ENCODE measurements around the gene LIPG.

LIPG gene

DNA sequence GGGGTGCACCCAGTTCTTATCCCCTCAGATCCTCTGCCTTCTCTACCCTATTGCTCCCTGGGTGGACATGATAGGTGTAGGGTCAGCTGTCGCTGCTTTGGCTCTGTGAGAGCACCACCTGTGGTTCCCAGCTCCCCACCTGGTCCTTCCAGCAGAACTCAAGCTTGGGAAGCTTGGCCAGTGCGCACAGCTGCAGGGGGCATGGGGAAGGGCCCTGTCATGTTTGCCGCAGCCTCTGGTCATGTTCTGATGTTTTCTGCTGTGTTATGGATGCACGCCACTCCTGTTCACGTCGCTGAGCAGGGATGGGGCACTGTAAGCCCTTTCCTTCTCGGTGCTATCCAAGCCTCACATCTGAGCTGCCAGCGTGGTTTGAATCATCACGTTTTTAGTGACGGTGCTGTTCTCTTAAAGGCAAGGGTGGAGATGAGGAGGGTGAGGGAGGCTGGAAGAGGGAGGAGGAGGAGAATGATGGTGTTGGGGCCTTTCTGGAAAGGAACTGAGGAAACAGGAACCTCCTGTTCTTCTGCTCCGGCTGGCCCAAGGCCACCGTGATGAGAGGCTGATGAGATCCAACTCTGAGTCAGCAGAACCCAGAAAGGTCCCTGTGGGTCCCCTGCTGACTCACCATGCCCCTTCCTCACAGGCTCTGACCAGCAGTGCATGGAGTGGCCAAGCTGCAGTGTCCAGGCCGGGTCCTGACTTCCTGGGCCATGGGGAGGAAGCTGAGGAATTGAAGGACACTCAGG is 78.0 kb downstream of the LIPG start:
- DNase-seq = peak in 1 of 14 donors; percentile 18

DNA sequence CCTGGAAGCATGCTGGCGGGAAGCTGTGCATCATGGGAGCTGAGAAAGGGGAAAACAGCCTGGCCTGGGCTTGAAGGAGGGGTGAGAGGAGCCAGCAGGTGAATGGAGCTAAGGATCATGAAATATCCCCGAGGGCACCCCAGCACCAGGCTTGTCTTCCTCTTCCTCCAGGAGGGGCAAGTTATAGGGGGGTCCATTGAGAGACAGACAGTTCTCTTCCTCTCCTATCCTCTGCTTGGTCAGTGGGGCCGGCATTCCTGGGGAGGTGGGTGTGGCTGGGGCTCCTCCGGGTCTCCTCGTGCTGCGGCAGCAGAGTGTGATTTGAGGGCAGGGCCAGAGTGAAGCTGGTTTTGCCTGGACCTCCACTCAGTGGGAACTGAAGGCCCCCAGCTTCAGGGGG is 78.9 kb downstream of the LIPG start:
- DNase-seq = no peak

DNA sequence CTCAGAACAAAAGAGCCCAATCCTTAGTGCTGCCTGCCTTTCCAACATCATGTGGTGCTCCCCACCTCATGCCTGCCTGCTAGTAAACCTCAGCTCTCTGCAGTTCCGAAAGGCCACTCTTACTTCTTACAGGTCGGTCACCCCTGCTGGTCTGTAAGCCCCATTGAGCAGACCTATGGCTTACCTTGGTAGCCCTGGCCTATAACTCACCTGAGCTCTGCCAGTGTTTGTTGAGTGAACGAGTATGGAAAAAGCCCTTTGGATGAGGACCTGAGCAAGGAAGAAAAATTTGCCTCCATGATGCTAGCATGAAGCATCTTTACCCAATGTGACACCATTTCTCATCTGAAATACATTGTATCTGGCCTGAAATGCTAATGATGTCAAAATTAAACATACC is 83.3 kb downstream of the LIPG start:
- DNase-seq = no peak

DNA sequence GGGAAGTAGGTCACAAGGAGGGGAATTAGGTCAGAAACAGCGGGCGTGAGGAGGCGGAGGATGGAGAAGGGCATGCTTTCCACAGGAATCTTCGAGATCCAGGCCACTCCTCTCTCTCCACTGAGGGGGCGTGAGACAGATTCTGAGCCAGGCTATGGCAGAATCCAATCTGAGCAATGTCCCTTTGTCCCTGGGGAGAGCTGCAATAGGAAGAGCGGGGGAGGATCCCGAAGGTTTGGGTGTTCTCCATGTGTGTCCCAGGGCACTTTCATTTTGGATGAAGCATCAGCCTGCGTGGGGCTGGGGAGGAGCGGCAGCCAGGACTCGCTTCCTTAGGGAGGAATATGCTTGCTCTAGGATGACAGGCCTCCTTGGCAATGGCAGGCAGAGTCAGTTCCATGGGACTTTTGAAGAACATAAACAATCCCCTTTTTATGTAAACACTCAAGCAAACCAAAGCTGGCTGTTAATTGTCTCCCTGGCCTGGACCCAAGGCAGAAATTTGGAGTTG is 84.0 kb downstream of the LIPG start:
- DNase-seq = peak in 3 of 14 donors; percentile 12 to 30 (median 16)

GRCh38 chr18:49646873-49647272 is 85.0 kb downstream of the LIPG start:
- no peak for DNase-seq

DNA sequence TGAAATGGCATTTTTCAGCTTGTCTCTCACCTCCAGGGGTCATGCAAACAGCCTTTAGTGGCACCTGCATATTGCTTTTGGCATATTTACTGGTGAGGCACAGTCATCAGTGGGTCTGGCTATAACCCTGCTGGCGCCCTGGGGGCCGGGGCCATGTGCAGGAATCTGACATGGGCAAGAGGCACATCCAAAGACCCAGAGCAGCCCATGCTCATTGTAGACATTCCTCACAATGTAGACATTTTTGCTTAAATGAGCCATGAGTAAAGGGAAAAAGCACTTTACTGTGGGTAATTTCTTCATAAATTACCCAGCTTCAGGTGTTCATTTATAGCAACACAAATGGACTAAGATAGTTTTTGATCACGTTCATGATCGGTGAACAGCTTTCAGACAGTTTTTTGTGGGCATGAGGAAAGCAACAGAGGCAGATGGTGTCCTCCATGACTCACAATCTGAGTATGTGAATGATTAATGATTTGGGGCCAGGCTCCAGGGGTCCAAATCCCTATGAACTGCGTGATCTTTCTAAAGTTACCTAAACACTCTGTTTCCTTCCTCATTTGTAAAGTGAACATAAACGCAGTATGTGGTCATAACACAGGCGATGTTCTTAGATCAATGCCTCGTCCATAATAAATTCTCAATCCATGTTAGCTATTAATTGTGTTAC is 85.8 kb downstream of the LIPG start:
- DNase-seq = no peak

DNA sequence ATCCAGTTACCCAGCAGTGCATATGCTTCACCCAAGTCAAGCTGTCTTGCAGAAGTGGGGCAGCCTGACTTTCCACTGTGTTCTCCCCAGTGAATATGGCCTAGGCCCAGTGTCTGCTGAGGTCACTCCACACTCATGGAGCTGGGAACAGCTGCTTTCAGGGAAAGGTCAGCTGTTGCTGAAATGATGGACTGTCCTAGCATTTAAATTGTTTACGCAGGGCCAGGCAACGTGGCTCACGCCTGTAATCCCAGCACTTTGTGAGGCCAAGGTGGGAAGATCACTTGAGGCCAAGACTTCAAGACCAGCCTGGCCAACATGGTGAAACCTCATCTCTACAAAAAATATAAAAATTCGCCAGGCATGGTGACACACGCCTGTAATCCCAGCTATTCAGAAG is 86.5 kb downstream of the LIPG start:
- peak in 1 of 14 donors; percentile 28 for DNase-seq
